ENCODE results near the gene KLHL6. TPM values are rescaled to one million over a fixed set of nuclear protein-coding genes. Genes with fewer than 3 reads are reported as not detected.
A peak's percentile ranks its signal among the peaks of the same experiment; 100 is the strongest.

Gene KLHL6
- total and polyA plus RNA-seq, 2 of the 13 experiments (the other 11 are each of a cell fraction or from before 2014, with no cell fraction given): not detected

GRCh38 chr3:183447206-183448001 is 108.1 kb downstream of the KLHL6 start (continued):
- TF ChIP-seq, protein P1, sequence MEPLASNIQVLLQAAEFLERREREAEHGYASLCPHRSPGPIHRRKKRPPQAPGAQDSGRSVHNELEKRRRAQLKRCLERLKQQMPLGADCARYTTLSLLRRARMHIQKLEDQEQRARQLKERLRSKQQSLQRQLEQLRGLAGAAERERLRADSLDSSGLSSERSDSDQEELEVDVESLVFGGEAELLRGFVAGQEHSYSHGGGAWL (CRISPR knock-in tag; IDR thresholded peaks at IDR 0.05): 0 out of 2 replicates have a peak, but pooled peaks have one; percentile 27
- TF ChIP-seq, protein P2, sequence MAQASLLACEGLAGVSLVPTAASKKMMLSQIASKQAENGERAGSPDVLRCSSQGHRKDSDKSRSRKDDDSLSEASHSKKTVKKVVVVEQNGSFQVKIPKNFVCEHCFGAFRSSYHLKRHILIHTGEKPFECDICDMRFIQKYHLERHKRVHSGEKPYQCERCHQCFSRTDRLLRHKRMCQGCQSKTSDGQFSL (CRISPR knock-in tag; IDR thresholded peaks at IDR 0.05): no peak
- TF ChIP-seq KLF6 (CRISPR knock-in tag; IDR thresholded peaks at IDR 0.05): peak; percentile 65; the same call in 1 of the 2 replicates
- TF ChIP-seq ELF4 (CRISPR knock-in tag; IDR thresholded peaks at IDR 0.05; ENCODE audit: borderline replicate concordance): no peak
- TF ChIP-seq ZNF576 (CRISPR knock-in tag; IDR thresholded peaks at IDR 0.05): 0 out of 2 replicates have a peak, but pooled peaks have one; percentile 38
- TF ChIP-seq, protein P3, sequence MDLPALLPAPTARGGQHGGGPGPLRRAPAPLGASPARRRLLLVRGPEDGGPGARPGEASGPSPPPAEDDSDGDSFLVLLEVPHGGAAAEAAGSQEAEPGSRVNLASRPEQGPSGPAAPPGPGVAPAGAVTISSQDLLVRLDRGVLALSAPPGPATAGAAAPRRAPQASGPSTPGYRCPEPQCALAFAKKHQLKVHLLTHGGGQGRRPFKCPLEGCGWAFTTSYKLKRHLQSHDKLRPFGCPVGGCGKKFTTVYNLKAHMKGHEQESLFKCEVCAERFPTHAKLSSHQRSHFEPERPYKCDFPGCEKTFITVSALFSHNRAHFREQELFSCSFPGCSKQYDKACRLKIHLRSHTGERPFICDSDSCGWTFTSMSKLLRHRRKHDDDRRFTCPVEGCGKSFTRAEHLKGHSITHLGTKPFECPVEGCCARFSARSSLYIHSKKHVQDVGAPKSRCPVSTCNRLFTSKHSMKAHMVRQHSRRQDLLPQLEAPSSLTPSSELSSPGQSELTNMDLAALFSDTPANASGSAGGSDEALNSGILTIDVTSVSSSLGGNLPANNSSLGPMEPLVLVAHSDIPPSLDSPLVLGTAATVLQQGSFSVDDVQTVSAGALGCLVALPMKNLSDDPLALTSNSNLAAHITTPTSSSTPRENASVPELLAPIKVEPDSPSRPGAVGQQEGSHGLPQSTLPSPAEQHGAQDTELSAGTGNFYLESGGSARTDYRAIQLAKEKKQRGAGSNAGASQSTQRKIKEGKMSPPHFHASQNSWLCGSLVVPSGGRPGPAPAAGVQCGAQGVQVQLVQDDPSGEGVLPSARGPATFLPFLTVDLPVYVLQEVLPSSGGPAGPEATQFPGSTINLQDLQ (CRISPR knock-in tag; IDR thresholded peaks at IDR 0.05): no peak
- peak; percentile 40 for TF ChIP-seq ZNF263 (CRISPR knock-in tag; IDR thresholded peaks at IDR 0.05)
- TF ChIP-seq, protein P4, sequence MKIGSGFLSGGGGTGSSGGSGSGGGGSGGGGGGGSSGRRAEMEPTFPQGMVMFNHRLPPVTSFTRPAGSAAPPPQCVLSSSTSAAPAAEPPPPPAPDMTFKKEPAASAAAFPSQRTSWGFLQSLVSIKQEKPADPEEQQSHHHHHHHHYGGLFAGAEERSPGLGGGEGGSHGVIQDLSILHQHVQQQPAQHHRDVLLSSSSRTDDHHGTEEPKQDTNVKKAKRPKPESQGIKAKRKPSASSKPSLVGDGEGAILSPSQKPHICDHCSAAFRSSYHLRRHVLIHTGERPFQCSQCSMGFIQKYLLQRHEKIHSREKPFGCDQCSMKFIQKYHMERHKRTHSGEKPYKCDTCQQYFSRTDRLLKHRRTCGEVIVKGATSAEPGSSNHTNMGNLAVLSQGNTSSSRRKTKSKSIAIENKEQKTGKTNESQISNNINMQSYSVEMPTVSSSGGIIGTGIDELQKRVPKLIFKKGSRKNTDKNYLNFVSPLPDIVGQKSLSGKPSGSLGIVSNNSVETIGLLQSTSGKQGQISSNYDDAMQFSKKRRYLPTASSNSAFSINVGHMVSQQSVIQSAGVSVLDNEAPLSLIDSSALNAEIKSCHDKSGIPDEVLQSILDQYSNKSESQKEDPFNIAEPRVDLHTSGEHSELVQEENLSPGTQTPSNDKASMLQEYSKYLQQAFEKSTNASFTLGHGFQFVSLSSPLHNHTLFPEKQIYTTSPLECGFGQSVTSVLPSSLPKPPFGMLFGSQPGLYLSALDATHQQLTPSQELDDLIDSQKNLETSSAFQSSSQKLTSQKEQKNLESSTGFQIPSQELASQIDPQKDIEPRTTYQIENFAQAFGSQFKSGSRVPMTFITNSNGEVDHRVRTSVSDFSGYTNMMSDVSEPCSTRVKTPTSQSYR (CRISPR knock-in tag; IDR thresholded peaks at IDR 0.05; ENCODE audit: borderline replicate concordance): peak; percentile 64; the same call in 1 of the 2 replicates
- no peak for TF ChIP-seq NFIB (CRISPR knock-in tag; IDR thresholded peaks at IDR 0.05; ENCODE audit: borderline replicate concordance)
- peak; percentile 78; the same call in 1 of the 2 replicates for TF ChIP-seq IKZF5 (CRISPR knock-in tag; IDR thresholded peaks at IDR 0.05)
- TF ChIP-seq TBP (CRISPR knock-in tag; IDR thresholded peaks at IDR 0.05): no peak
- no peak for TF ChIP-seq TOE1 (CRISPR knock-in tag; IDR thresholded peaks at IDR 0.05)
- peak; percentile 94 for TF ChIP-seq ZNF776 (CRISPR knock-in tag; IDR thresholded peaks at IDR 0.05)
- 0 out of 2 replicates have a peak, but pooled peaks have one; percentile 58 for TF ChIP-seq ZNF44 (CRISPR knock-in tag; IDR thresholded peaks at IDR 0.05)
- TF ChIP-seq ZFP36L1 (CRISPR knock-in tag; IDR thresholded peaks at IDR 0.05): peak; percentile 72; the same call in 1 of the 2 replicates

Measured in HepG2 (cell line).